Stomach (tissue), 4 donors: ENCODE measurements around the gene BCL2.

ENCODE experiments used
- POLR2AphosphoS5 ChIP-seq, 3 donors: sonication (generic); formaldehyde crosslinking; IDR thresholded peaks; one replicate each; pipeline ENCODE4 v1.6.1; 2016; ENCODE audit warnings: antibody characterized with exemption in 3 of 3
- TF ChIP-seq, protein P1 (sequence below), 7 experiments: fragments of 450-650 bp in 4 of 7; fragments of 200-600 bp in 3 of 7; sonication (generic) in 3 of 7; IDR thresholded peaks; one replicate each; pipeline ENCODE4 v1.5.1; 2016 to 2019; ENCODE audit warnings: antibody characterized with exemption in 7 of 7, control low read depth in 2 of 7, mild to moderate bottlenecking in 1 of 7

DNA sequence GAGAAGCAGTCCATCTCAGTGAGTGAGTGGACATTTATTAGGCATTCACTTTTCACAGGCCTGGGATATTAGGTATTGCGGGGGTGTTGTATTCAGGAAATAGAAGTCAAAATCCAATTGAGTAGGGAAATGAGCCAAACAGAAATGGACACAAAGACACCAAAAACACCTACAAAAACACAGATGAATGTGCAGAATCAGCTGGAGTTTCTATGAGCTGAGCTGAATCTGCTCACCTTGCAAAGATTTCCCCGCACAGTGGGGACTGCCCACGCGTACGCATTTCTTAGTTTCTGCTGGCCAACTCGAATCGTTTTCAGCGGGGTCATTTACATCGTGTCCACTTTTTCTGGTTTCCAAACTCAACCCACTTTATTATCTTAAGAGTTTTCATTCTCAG, 160.0 kb downstream of the BCL2 start:
- TF ChIP-seq, protein P1, sequence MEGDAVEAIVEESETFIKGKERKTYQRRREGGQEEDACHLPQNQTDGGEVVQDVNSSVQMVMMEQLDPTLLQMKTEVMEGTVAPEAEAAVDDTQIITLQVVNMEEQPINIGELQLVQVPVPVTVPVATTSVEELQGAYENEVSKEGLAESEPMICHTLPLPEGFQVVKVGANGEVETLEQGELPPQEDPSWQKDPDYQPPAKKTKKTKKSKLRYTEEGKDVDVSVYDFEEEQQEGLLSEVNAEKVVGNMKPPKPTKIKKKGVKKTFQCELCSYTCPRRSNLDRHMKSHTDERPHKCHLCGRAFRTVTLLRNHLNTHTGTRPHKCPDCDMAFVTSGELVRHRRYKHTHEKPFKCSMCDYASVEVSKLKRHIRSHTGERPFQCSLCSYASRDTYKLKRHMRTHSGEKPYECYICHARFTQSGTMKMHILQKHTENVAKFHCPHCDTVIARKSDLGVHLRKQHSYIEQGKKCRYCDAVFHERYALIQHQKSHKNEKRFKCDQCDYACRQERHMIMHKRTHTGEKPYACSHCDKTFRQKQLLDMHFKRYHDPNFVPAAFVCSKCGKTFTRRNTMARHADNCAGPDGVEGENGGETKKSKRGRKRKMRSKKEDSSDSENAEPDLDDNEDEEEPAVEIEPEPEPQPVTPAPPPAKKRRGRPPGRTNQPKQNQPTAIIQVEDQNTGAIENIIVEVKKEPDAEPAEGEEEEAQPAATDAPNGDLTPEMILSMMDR (IDR thresholded peaks at IDR 0.05): no peak
- TF ChIP-seq POLR2AphosphoS5 (IDR thresholded peaks at IDR 0.05): no peak
